ENCODE results near the gene NUP133. TPM values are rescaled to one million over a fixed set of nuclear protein-coding genes. Genes with fewer than 3 reads are reported as not detected.

NUP133 gene
- total RNA-seq, 6 donors from 2014 or later: 6.2 to 71.2 (median 28.3) TPM

GRCh38 chr1:229436201-229436600, 71.9 kb downstream of the NUP133 start:
- H3K4me1 ChIP-seq: peaks cover 12 to 34% (median 18%) of the 10 kb centered on the region in 4 donors

DNA sequence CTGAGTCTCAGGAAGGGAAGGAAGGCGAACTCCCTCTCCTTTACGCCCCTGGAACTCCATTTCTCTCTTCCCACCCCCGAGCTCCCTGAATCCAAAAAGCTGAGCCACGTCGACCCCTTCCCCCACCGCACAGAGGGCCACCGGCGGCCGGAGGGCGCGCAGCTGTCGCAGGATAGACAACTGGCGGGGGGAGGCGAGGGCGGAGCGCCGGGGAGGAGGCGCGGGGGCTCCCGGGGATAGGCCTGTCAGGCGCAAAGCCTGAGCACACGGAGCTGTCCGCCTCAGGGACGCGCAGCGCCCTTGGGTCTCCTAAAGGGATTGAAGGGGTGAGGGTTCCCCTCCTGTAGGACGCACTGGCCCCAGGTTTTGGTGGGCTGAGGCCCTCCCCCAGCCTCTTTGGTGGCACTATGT, 73.5 kb downstream of the NUP133 start:
- Histone ChIP-seq H3K4me3 (no peak overlapping the region), H3K9me3 (no peaks in the 10 kb centered on the region), H3K27ac (no peak overlapping the region), H3K4me1 (peaks cover 17 to 41% (median 24%) of the 10 kb centered on the region in 4 donors), H3K27me3 (peaks cover 4 to 50% (median 24%) of the 10 kb centered on the region in 4 donors), H3K36me3 (peaks cover 0 to 4% (median 0%) of the 10 kb centered on the region in 4 donors)
- TF ChIP-seq, protein P1, sequence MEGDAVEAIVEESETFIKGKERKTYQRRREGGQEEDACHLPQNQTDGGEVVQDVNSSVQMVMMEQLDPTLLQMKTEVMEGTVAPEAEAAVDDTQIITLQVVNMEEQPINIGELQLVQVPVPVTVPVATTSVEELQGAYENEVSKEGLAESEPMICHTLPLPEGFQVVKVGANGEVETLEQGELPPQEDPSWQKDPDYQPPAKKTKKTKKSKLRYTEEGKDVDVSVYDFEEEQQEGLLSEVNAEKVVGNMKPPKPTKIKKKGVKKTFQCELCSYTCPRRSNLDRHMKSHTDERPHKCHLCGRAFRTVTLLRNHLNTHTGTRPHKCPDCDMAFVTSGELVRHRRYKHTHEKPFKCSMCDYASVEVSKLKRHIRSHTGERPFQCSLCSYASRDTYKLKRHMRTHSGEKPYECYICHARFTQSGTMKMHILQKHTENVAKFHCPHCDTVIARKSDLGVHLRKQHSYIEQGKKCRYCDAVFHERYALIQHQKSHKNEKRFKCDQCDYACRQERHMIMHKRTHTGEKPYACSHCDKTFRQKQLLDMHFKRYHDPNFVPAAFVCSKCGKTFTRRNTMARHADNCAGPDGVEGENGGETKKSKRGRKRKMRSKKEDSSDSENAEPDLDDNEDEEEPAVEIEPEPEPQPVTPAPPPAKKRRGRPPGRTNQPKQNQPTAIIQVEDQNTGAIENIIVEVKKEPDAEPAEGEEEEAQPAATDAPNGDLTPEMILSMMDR (IDR thresholded peaks at IDR 0.05): no peak
- TF ChIP-seq EP300 (IDR thresholded peaks at IDR 0.05): no peak
- no peak for TF ChIP-seq POLR2AphosphoS5 (IDR thresholded peaks at IDR 0.05)
- no peak for TF ChIP-seq POLR2A (IDR thresholded peaks at IDR 0.05)
- WGBS, 2 donors: 0 to 4% methylated on average over 8 to 27 of the region's 27 CpGs
- peak in 1 of 2 donors; percentile 80 for DNase-seq
- no peak for ATAC-seq (ENCODE audit: low FRiP score in 2 of 2)

More at GRCh38 chr1:229436201-229436600, 71.9 kb downstream of the NUP133 start:
- no peak for ATAC-seq (ENCODE audit: low FRiP score in 2 of 2)
- no peak for DNase-seq
- Histone ChIP-seq H3K36me3 (peaks cover 0 to 19% (median 9%) of the 10 kb centered on the region in 4 donors), H3K27ac (no peak overlapping the region), H3K27me3 (peaks cover 4 to 40% (median 22%) of the 10 kb centered on the region in 4 donors), H3K4me3 (no peak overlapping the region), H3K9me3 (no peaks in the 10 kb centered on the region)
- 81 to 93% methylated on average over 5 to 7 of the region's 7 CpGs for WGBS, 2 donors
- TF ChIP-seq POLR2AphosphoS5 (IDR thresholded peaks at IDR 0.05) (no peak), POLR2A (IDR thresholded peaks at IDR 0.05) (no peak), EP300 (IDR thresholded peaks at IDR 0.05) (no peak)
- TF ChIP-seq, protein P1 (IDR thresholded peaks at IDR 0.05): no peak

- WGBS, 2 donors: 4% methylated on average over 27 to 34 of the region's 51 CpGs
- no peak within 1 kb of the TSS for H3K4me3 ChIP-seq
- peak in 1 of 2 donors; percentile 11 for ATAC-seq (ENCODE audit: low FRiP score in 2 of 2)
These were observed 74.0 kb downstream of the NUP133 start, which contains the start of gene ACTA1 for GRCh38 chr1:229434005-229434640. ACTA1 (minus strand) TSS chr1:229434094; CDS start chr1:229433115, 979 bp downstream.

GRCh38 chr1:229433364-229434004, 74.7 kb downstream of the NUP133 start:
- ATAC-seq (ENCODE audit: low FRiP score in 2 of 2) (peak in 1 of 2 donors; percentile 2), DNase-seq (no peak)
- TF ChIP-seq POLR2AphosphoS5 (IDR thresholded peaks at IDR 0.05): no peak
- no peak for TF ChIP-seq EP300 (IDR thresholded peaks at IDR 0.05)
- TF ChIP-seq, protein P1 (IDR thresholded peaks at IDR 0.05): no peak
- no peak for TF ChIP-seq POLR2A (IDR thresholded peaks at IDR 0.05)
- Histone ChIP-seq H3K4me3 (no peak overlapping the region), H3K4me1 (peaks cover 17 to 41% (median 24%) of the 10 kb centered on the region in 4 donors), H3K36me3 (no peaks in the 10 kb centered on the region), H3K9me3 (no peaks in the 10 kb centered on the region), H3K27ac (no peak overlapping the region), H3K27me3 (peaks cover 4 to 50% (median 24%) of the 10 kb centered on the region in 4 donors)
- 16 to 26% methylated on average over 13 to 16 of the region's 19 CpGs for WGBS, 2 donors

More at GRCh38 chr1:229434005-229434640, 74.0 kb downstream of the NUP133 start, which contains the start of gene ACTA1:
- H3K9me3 ChIP-seq: no peaks in the 10 kb centered on the region
- peaks cover 17 to 41% (median 24%) of the 10 kb centered on the region in 4 donors for H3K4me1 ChIP-seq
- peaks cover 0 to under 1% (median 0%) of the 10 kb centered on the region in 4 donors for H3K36me3 ChIP-seq
- no peak for TF ChIP-seq POLR2A (IDR thresholded peaks at IDR 0.05)
- TF ChIP-seq POLR2AphosphoS5 (IDR thresholded peaks at IDR 0.05): no peak
- TF ChIP-seq, protein P1 (IDR thresholded peaks at IDR 0.05): no peak
- no peak for TF ChIP-seq EP300 (IDR thresholded peaks at IDR 0.05)
- peak in 1 of 2 donors; percentile 80 for DNase-seq
- no peak within 1 kb of the TSS for H3K27ac ChIP-seq
- H3K27me3 ChIP-seq: peaks cover 4 to 50% (median 24%) of the 10 kb centered on the region in 4 donors
